Kidney tubule cell (primary cell): Measurements from ENCODE around the gene AKIRIN2.
"Not testable (repeated sequence)": the region's sequence is repeated elsewhere in the genome, so short reads cannot be mapped to it uniquely, and the experiment has no call there.

Source experiments
- DNase-seq: peaks from one replicate; pipeline ENCODE4 v3.0.0-alpha.2; 2018; ENCODE audit warnings: low spot score

AKIRIN2 gene

DNA sequence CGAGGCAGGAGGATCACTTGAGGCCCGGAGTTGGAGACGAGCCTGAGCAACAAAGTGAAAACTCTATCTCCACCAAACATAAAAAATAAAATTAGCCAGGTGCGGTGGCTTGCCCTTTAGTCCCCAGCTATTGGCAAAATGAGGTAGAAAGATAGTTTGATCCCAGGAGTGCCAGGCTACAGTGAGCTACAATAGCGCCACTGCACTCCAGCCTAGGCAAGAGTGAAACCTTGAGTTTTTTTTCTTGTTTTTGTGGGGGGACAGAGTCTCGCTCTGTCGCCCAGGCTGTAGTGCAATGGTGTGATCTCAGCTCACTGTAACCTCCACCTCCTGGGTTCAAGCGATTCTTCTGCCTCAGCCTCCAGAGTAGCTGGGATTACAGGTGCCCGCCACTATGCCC is 14.1 kb downstream of the AKIRIN2 start:
- DNase-seq = not testable (repeated sequence)

DNA sequence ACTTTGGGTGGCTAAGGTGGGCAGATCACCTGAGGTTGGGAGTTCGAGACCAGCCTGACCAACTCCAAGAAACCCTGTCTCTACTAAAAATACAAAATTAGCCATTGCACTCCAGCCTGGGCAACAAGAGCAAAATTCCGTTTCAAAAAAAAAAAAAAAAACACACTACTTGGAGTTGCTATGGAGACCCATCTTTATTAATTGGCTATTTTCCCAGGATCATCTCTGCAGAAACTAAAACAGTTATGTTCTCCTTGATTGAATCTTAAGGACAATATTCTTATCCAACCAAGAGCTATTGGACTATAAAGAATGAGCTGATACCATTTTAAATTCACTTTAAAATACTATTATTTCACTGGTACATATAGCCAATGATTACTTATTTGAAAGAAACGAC is 14.7 kb downstream of the AKIRIN2 start:
- DNase-seq = no peak

DNA sequence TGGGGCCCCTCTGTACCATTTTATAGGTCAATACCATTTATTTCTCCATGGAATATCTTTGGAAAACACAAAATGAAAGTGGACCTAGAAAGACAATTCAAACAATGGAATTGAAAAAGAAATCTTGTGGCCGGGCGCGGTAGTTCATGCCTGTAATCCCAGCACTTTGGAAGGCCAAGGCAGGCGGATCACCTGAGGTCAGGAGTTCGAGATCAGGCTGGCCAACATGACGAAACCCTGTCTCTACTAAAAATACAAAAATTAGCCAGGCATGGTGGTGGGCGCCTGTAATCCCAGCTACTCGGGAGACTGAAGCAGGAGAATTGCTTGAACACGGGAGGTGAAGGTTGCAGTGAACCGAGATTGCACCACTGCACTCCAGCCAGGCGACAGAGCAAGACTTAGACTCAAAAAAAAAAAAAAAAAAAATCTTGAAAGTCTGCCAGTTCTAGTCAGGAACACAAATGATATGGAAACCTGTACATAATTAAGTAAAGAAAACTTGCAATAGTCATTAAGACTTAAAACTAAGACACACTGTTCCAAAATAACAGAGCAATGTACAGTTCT is 15.3 kb downstream of the AKIRIN2 start:
- DNase-seq = not testable (repeated sequence)

DNA sequence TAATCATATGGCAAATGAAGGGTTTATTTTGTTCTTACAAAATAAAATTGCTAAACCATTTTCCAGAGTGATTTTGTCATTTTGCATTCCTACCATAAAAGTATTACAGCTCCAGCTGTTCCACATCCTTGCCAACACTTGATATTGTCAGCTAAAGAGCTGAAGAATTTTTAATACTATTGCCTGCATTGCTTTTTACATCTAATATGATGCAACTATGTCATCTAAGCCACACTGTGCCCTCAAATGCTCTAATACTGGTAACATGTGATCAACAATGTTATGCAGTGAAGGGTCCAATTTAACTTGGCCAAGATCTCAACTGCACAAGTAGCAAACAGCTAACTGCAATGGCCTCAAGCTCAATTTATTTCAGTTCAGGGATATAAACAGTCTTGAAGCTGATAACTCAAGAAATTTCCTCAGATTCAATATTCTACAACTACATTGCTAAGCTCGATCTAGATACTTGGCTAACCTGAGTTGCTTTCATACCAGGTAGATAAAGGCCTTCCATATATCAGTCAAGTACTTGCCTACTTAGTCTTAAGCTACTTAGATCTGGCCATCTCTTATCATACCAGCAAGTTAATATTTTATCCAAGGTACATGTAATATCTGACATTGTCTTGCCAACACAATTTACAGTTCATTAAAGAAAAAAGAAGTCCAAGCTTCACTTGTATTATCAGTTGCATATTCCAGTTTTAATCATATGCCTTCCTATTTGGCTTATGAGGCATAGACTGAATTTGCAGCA is 17.0 kb downstream of the AKIRIN2 start:
- DNase-seq = no peak

DNA sequence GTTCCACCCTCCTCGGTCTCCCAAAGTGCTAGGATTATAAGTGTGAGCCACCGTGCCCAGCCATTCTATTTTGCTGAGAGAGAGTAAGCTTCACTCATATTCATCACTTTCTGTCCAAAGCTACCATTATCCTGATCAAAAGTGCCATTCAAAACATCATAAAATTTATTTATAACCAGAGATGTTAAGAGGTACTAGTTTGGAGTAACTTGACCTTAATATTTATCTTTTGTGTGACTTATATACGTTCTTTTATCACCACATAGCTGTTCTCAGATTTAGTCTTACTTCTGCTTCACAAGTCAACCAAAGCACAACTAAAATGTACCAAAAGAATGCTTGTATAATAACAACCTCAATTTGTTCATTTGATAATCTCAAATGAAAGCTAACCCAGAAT is 18.1 kb downstream of the AKIRIN2 start:
- DNase-seq = no peak

DNA sequence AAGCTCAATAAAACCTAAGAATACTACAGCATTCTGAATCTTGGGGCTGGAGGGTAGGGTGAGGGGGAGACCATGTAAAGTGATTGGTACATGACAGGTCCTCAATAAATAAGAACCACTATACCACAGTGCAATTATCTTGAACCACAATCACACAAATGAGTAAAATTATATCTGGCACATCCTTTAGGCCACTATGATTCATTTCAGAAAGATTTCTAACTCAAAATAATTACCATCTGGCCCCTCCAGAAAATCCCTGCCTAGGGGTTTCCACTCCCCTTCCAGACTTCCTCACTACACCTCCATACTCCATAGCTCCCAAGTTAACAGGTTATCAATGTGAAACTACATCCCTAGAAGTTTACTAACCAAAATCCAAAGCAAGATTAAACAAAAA is 19.7 kb downstream of the AKIRIN2 start:
- DNase-seq = no peak

DNA sequence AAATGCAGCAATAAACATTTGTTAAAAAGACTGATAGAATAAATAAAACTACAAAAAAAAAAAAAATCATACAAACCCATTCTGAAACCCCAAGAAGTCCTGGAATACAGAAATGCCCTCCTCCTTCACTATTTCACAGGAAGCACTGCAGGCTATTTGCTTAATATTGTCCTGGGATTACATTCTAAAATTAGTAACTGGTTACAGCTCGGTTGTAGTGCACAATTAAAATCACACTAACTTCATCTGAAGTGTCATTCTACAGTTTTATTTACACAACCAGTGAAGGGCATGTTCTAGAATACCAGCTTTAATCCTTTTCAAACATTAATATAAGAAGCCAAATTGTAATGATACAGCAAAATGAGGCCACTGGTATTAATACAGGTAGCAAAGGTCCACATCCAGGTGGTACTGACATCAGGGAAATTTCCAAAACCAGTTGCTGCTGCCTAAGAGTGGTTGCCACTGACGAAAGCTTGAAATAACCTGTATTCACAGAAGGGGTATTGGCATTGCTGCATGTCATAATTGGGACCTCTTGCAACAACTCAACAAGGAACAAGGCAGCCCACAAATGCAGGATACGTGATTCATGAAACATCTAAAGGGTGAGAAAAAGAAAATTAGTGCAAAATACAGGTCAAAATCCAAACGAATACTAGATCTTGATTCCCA is 26.9 kb downstream of the AKIRIN2 start:
- DNase-seq = no peak

DNA sequence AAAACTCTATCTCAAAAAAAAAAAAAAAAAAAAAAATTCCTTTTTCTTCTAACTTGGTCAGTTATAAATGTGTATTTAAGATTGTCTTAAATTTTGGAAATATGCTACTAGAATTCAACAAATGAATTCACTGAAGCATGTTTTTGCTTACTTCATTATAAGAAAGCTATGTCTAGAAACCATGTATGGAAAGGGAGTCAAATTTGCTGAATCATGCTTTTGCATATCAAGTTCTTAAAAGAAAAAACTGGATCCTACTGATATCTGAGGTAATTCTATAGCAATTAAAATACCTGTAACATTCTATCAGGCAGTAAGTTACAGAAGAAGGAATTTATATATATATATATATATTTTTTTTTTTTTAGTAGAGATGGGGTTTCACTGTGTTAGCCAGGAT is 27.7 kb downstream of the AKIRIN2 start:
- DNase-seq = no peak

DNA sequence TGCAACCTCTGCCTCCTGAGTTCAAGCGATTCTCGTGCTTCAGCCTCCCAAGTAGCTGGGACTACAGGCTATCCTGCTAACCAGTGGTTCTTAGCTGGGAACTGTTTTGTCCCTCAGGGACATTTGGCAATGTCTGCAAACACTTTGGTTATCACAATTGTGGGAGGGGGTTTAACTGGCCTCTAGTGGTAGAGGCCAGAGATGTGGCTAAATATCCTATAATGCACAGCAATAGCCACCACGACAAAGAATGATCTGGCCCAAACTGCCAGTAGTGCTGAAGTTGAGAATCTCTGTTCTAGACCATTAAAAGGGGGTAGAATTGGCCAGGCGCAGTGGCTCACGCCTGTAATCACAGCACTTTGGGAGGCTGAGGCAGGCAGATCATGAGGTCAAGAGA is 28.8 kb downstream of the AKIRIN2 start:
- no peak for DNase-seq

DNA sequence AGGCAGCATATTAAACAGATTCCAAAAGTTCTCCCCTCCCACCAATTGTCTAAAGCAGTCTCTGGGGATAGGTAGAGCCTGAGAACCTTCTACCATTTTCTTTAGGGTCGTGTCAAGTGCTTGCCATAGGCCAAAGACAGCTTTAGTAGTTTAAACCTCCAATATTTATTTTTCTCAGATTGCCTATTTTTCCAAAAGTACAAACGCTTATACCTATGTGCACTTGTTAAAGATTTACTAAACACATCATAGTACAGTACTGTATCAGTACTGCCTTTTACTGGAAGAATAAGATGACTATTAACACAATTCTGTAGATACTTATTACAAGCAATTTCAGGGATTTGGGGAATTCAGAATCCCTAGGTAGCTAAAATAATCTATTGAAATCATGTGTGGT is 29.4 kb downstream of the AKIRIN2 start:
- DNase-seq = no peak

DNA sequence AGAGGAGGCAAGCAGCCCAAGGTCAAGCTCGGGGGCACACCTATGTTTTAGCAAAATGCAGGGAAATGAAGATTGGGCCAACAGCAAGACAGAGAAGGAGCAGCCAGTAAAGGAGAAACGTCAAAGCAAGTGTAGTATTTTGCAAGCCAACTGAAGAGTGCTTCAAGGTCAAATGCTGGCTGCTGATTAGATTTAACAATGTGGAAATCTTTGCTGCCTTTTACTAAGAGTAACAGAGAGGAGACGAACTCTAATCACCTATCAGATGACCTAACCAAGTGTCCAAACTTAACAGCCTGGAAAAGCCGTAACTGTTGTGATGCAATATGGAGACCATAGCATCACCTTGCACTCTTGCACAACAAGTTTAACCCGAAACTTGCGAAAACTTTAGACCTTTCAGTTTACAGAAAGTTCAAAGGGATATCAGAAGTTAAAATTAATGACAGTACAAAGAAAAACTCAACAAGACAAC is 30.4 kb downstream of the AKIRIN2 start:
- DNase-seq = peak; percentile 25

DNA sequence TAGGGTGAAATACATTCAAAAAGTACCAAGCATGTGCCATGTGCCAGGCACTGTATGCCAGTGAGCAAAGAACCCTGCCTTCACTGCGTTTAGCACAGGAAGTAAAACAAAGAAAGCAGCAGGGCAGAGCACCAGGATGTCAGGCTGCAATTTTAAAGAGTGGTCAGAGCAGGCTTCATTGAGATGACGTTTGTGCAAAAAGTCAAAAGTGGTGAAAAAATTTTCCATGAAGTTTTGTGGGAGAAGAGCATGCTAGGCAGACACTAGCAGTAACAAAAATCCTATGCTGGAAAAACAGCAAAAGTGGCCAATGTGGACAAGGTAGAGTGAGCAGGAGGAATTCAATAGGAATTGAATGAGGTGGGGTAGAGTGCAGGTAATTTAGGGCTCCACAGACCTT is 31.3 kb downstream of the AKIRIN2 start:
- DNase-seq = peak; percentile 57

DNA sequence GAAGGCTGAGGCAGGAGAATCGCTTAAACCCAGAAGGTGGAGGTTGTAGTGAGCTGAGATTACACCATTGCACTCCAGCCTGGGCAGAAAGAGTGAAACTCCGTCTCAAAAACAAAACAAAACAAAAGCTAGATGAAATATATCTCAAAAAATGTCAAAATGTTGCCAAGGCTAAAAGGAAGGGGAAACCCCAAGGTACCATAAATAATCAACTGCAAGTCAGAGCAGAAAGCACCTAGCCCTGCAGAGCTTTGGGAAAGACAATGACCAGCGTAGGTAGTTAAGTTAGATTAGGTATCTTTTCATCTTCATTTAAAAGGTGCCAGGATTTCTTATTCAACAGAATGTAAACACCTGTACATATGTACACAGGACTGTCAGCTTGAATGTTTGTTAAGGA is 33.0 kb downstream of the AKIRIN2 start:
- DNase-seq = no peak

DNA sequence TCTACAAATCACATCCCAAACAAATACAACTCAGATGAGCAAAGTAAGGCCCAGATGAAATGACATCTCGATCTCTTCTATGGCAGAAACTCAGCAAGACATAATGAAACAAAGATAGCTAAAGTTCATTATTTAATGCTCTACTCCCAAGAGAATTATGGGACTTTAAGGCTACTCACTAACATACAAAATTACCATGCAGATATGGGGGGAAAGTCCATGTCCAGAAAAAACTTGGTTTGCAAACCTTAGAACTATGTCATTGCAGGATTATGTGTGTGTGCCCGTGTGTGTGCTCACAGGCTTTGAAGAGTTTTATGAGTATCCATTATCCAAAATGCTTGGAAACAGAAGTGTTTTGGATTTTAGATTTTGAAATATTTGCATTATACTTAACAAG is 34.0 kb downstream of the AKIRIN2 start:
- no peak for DNase-seq

DNA sequence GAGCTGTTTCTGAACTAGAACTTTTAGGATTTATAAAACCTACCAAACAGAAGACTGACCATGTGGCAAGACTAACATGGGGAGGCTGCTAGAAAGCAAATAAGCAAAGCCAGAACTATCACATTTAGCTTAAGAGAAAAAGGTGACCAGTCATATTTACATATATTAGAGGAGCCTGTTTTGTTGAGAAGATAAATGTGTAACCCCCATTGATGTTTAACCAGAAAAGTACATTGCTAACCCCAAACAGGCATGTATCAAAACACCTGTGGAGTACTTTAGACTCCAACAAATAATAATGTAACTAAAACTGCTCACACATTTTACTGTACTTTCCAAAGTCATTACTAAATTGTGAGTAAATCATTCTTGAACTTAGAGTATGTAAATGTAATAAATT is 35.0 kb downstream of the AKIRIN2 start:
- DNase-seq = no peak

DNA sequence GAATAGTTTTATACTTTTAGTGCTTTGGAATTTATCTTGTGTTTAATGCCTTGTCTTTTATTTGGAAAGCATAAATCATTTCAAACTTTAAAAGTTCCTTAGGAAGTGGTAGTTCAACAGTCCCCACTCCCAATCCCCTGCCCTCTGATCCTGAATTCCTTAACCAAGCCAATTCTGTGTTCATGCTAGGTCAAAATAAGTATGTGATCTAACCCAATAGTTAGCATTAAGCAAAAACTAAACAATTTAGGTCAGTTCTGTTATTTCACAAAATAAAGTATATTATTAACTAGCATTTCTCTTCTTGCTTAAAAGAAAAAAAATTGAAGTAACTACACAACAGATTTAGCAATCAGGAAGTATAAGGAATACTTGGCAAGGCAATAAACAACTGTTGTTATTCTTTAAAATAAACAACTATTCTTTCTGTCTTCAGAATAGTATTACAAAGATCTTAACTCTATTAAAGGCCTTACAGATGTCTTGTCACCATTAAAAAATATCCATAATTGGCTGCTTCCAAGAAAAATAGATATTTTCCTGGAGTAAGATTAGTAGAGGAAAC is 37.0 kb downstream of the AKIRIN2 start:
- DNase-seq = no peak

DNA sequence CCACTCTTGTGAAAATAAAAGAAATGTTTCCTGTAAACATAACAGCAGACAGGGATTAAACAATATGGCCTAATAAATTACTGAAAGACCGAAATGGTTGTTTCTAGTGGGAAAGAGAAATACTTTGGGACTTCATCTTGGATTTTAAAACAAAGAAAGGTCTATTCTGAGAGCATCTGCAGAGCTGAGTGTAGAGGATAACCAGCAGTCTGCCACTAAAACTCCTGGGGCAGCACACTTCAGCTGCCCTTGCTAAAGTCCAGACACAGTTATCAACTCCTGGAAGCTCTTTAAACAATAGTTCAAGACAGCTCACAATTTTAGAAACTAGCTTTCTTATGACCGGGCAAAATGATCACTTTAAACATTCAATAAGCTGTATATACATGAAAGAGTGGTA is 38.6 kb downstream of the AKIRIN2 start:
- no peak for DNase-seq

DNA sequence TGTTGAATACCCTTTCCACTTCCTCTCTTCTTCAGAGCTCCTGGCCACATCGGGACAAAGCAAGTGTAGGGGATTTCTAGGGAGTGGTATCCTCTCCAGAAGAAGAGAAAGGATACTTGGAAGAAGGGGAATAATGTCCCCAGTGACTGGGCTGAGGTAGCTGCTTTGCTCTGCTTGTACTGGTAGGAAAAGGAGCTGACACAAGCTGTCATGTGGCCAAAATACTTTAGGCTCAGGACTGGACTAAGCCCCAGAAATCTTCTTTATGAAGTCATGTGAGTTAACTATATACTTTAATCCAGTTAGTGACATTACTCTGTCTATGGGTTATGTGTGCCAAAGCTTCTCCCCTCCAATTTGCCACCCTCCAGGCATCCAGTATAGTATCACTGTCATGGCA is 40.5 kb downstream of the AKIRIN2 start:
- DNase-seq = no peak

DNA sequence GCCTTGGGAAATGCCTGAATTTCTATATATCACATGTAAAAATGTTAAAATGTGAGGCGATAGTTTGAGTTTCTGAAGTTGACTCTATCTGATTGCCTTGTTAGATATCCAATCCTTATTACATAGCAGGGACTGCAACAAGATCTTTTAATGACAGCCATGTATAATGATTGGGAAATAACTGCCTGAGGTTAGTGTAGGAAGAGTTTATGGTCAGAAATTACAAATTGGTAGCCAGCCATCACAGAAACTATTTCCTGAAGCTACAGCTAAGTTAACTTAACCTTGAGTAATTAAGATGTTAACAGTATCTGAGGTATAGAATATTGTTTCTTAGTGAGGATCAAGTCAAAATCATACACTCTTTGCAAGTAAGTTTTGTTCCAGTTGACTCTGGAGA is 41.0 kb downstream of the AKIRIN2 start:
- no peak for DNase-seq

DNA sequence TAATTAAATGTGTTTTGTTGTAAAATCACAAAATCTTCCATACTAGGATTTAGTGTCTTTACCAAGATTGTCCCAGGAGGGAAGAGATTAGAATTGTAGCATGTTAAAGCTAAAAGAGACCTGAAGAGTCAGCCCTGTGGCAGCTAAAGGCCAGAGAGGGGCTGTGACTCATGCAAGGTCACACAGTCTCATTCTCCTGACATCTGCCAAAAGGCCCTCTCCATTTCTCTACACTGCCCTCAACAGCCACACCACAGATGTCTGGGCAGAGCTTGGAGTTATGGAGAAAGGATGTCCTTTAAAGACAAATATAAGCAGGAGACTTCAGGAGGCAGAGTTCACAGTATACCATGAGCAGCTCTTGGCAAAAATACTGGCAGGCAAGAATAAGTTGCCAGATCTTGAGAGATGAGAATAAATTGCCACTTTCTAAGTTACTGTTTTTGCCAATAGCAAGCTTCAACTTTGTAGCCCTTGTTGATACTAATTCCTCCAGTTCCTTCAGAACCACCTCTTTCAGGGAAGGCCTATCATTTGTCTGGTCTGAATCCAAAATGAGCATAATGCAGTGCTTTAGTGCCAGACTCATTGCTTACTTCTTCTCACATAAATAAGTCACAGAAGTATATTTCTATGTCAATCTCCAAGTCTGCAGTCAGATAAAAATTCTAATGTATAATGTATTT is 41.7 kb downstream of the AKIRIN2 start:
- peak; percentile 69 for DNase-seq

DNA sequence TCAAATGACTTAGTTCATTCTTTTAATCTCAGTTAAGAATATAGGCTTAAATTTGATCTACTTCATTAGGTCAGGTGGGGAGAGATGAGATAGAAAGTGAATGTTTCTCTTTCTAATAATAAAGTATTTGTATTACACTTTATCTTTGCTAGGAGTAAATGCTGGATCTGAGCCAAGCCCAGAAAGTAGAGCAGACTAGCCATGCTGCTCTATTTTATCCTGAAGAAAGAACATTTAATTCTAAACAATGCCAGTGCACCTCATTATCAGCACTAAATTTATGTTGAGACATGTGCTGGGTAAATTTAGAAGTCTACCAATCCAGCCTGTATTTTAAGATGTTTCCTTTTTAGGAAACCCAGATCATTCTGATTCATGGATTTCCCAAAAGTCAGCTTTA is 43.5 kb downstream of the AKIRIN2 start:
- no peak for DNase-seq

DNA sequence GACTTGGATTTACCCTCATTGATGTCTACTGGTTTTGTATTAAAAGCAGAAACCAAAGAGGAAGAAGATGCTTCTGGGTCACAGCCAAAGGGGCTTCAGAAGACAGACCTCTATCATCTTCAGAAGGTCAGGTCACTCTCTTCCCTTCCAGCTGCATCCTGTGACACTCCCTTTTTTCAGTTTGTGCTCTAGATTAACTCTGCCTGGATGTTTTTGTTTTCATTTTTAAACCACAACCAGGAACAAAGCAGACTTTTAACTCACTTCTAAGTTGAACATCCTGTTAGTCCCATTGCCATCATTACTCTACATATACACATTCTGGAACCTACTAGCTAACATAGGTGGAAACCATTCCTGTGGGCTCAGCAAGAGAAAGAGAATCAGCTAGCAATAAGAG is 45.2 kb downstream of the AKIRIN2 start:
- DNase-seq = no peak

DNA sequence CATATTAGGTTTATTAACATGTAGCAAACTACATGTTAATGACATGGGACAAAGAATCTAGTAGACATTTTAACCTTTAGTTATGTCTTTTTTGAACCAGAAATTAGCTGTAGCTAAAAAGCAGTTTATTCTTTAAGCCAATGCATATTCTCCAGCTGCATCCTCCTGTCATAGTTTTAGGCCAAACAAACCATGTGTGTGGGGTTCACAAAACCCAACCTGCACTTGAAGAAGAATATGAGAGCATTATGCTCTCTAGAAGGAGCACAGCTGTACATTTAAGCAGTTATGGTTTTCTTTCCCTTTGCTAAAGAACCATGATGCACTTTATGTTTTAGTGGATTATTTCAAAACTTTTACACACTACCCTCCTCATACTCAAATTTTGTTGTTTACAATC is 46.2 kb downstream of the AKIRIN2 start:
- no peak for DNase-seq
